Astrocyte (in vitro differentiated cells and primary cell): Measurements from ENCODE around the gene BTBD18. TPM values are rescaled to one million over a fixed set of nuclear protein-coding genes. Genes with fewer than 3 reads are reported as not detected.

Source experiments
- DNase-seq: peaks from one replicate; pipeline ENCODE4 v3.0.0-alpha.2; 2010; ENCODE audit warnings: low read depth
- FAIRE-seq: peaks from 2 replicates; lab custom pipeline; 2011; peaks lifted over from hg19 to GRCh38; lab: Jason Lieb, UNC
- H2AFZ ChIP-seq: 2 replicates; pipeline ENCODE4 v1.6.0; 2012; ENCODE audit warnings: low read depth, low read length, inconsistent platforms
- H3K27ac ChIP-seq: 2 replicates; pipeline ENCODE4 v1.5.1; 2011; ENCODE audit warnings: low read depth, low read length, inconsistent platforms
- H3K27me3 ChIP-seq: 2 replicates; pipeline ENCODE4 v1.6.0; 2011; ENCODE audit warnings: low read length, inconsistent platforms; ENCODE audit not compliant: insufficient read depth
- H3K36me3 ChIP-seq: 2 replicates; pipeline ENCODE4 v1.5.1; 2011; ENCODE audit warnings: low read length, inconsistent platforms; ENCODE audit not compliant: insufficient read depth
- H3K4me1 ChIP-seq: 2 replicates; pipeline ENCODE4 v1.5.1; 2011; ENCODE audit warnings: low read length, inconsistent platforms; ENCODE audit not compliant: insufficient read depth
- H3K4me2 ChIP-seq: 2 replicates; pipeline ENCODE4 v1.6.0; 2012; ENCODE audit warnings: low read length, inconsistent platforms
- H3K4me3 ChIP-seq: 2 replicates; pipeline ENCODE4 v1.5.1; 2011; ENCODE audit warnings: low read depth, mild to moderate bottlenecking, low read length, inconsistent platforms; ENCODE audit not compliant: insufficient read depth
- H3K79me2 ChIP-seq: 2 replicates; pipeline ENCODE4 v1.6.0; 2012; ENCODE audit warnings: mild to moderate bottlenecking, low read length, inconsistent platforms; ENCODE audit not compliant: insufficient read depth
- H3K9ac ChIP-seq: 2 replicates; pipeline ENCODE4 v1.6.0; 2012; ENCODE audit warnings: mild to moderate bottlenecking, low read length, inconsistent platforms
- H3K9me3 ChIP-seq: 2 replicates; pipeline ENCODE4 v1.5.1; 2012; ENCODE audit warnings: low read depth, mild to moderate bottlenecking, low read length, inconsistent platforms; ENCODE audit not compliant: insufficient read depth
- H4K20me1 ChIP-seq: 2 replicates; pipeline ENCODE4 v1.6.0; 2012; ENCODE audit warnings: low read length, inconsistent platforms; ENCODE audit not compliant: insufficient read depth
- H3K27ac Mint-ChIP-seq: one replicate; pipeline ENCODE4 v1.8.0; 2021; ENCODE audit warnings: mild to moderate bottlenecking, mixed read lengths; ENCODE audit not compliant: unreplicated experiment
- H3K27me3 Mint-ChIP-seq: one replicate; pipeline ENCODE4 v1.8.0; 2021; ENCODE audit warnings: low read depth, mixed read lengths; ENCODE audit not compliant: unreplicated experiment
- H3K36me3 Mint-ChIP-seq: one replicate; pipeline ENCODE4 v1.8.0; 2021; ENCODE audit warnings: low read depth, mixed read lengths; ENCODE audit not compliant: unreplicated experiment
- H3K4me1 Mint-ChIP-seq: one replicate; pipeline ENCODE4 v1.8.0; 2021; ENCODE audit warnings: low read depth, mixed read lengths; ENCODE audit not compliant: unreplicated experiment
- H3K4me3 Mint-ChIP-seq: one replicate; pipeline ENCODE4 v1.8.0; 2021; ENCODE audit warnings: mild to moderate bottlenecking, moderate library complexity, mixed read lengths; ENCODE audit not compliant: unreplicated experiment
- H3K9me3 Mint-ChIP-seq: one replicate; pipeline ENCODE4 v1.8.0; 2021; ENCODE audit warnings: mild to moderate bottlenecking, mixed read lengths; ENCODE audit not compliant: unreplicated experiment
- EZH2 ChIP-seq: IDR thresholded peaks from 2 replicates; pipeline ENCODE4 v1.6.1; 2012; ENCODE audit warnings: mild to moderate bottlenecking, low read length, inconsistent platforms; ENCODE audit not compliant: insufficient read depth
- total RNA-seq: library from RNA; stranded (reverse); gene quantifications from 2 replicates; pipeline ENCODE4 v1.2.1, GENCODE V29; 2021
- TF ChIP-seq, protein P1 (sequence below): IDR thresholded peaks from 2 replicates; pipeline ENCODE4 v1.5.1; 2011; ENCODE audit warnings: low read depth, mild to moderate bottlenecking, inconsistent platforms, low read length, moderate library complexity; ENCODE audit not compliant: insufficient read depth

BTBD18 gene
- total RNA-seq, 1 donor from 2014 or later, result not detected

DNA sequence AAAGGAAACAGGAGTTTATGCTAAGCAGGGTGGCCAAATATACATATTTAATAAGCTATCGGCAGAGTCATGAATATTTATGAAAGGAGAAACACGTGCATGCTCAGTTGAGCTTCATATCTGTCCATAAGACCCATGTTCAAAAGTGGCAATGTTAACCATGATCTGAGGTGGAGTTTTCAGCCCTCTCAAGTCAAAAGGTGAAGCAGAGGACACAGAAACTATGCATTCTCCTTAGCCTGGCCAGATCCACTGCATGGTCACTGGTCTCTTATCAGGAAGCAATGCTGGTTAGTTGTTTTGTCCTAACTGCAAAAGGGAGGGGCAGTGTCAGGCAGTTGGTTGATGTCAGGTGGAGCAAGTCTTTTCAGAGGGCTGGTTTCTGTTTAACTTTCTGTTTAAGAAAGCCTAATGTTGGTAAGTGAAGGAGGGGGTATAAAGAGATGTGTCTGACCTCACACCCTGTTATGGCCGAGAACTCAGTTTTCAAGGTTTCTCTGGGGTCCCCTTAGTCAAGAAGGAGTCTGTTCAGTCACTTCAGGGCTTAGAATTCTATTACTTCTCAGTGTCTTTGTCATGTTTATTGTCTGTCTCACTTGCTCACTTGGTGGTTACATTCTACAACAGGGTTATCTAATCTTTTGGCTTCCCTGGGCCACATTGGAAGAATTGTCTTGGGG lies 15.9 kb downstream of the BTBD18 start:
- DNase-seq, result no peak
- TF ChIP-seq, protein P1, sequence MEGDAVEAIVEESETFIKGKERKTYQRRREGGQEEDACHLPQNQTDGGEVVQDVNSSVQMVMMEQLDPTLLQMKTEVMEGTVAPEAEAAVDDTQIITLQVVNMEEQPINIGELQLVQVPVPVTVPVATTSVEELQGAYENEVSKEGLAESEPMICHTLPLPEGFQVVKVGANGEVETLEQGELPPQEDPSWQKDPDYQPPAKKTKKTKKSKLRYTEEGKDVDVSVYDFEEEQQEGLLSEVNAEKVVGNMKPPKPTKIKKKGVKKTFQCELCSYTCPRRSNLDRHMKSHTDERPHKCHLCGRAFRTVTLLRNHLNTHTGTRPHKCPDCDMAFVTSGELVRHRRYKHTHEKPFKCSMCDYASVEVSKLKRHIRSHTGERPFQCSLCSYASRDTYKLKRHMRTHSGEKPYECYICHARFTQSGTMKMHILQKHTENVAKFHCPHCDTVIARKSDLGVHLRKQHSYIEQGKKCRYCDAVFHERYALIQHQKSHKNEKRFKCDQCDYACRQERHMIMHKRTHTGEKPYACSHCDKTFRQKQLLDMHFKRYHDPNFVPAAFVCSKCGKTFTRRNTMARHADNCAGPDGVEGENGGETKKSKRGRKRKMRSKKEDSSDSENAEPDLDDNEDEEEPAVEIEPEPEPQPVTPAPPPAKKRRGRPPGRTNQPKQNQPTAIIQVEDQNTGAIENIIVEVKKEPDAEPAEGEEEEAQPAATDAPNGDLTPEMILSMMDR, result no peak
- no peak for TF ChIP-seq EZH2
- Histone ChIP-seq H2AFZ (no peak overlapping the region), H4K20me1 (peaks cover 25% of the 10 kb centered on the region), H3K9ac (no peak overlapping the region), H3K4me1 (no peaks in the 10 kb centered on the region), H3K27me3 (no peaks in the 10 kb centered on the region), H3K4me3 (no peak overlapping the region), H3K27ac (no peak overlapping the region), H3K4me2 (no peak overlapping the region), H3K9me3 (no peaks in the 10 kb centered on the region), H3K36me3 (peaks cover 21% of the 10 kb centered on the region), H3K79me2 (peaks cover 54% of the 10 kb centered on the region)
- no peaks in the 10 kb centered on the region for H3K9me3 Mint-ChIP-seq
- H3K27ac Mint-ChIP-seq, result no peak overlapping the region
- no peak for FAIRE-seq
- peaks cover 5% of the 10 kb centered on the region for H3K4me1 Mint-ChIP-seq
- peaks cover 2% of the 10 kb centered on the region for H3K36me3 Mint-ChIP-seq
- H3K4me3 Mint-ChIP-seq, result no peak overlapping the region
- H3K27me3 Mint-ChIP-seq, result no peaks in the 10 kb centered on the region

- peaks cover under 1% of the 10 kb centered on the region for H3K36me3 Mint-ChIP-seq
- no peak for DNase-seq
- Histone ChIP-seq H3K9me3 (no peaks in the 10 kb centered on the region), H3K4me3 (no peak overlapping the region), H2AFZ (no peak overlapping the region), H3K36me3 (peaks cover 5% of the 10 kb centered on the region), H3K27ac (no peak overlapping the region), H3K79me2 (peaks cover 77% of the 10 kb centered on the region), H3K4me1 (no peaks in the 10 kb centered on the region), H3K9ac (no peak overlapping the region), H3K4me2 (no peak overlapping the region), H3K27me3 (no peaks in the 10 kb centered on the region), H4K20me1 (peaks cover 35% of the 10 kb centered on the region)
- H3K9me3 Mint-ChIP-seq, result no peaks in the 10 kb centered on the region
- TF ChIP-seq EZH2, result no peak
- TF ChIP-seq, protein P1, result no peak
- H3K27me3 Mint-ChIP-seq, result no peaks in the 10 kb centered on the region
- H3K4me1 Mint-ChIP-seq, result peaks cover 5% of the 10 kb centered on the region
- H3K4me3 Mint-ChIP-seq, result no peak overlapping the region
- no peak for FAIRE-seq
- no peak overlapping the region for H3K27ac Mint-ChIP-seq
Measured at GRCh38 chr11:57732661-57733060, 19.0 kb downstream of the BTBD18 start.

- no peaks in the 10 kb centered on the region for H3K9me3 ChIP-seq
- Mint-ChIP-seq H3K4me1 (no peaks in the 10 kb centered on the region), H3K9me3 (no peaks in the 10 kb centered on the region), H3K27me3 (no peaks in the 10 kb centered on the region), H3K36me3 (no peaks in the 10 kb centered on the region), H3K4me3 (no peak overlapping the region), H3K27ac (no peak overlapping the region)
- no peak for FAIRE-seq
- H3K9ac ChIP-seq, result no peak overlapping the region
- H3K79me2 ChIP-seq, result peaks cover 91% of the 10 kb centered on the region
- DNase-seq, result no peak
- no peaks in the 10 kb centered on the region for H3K27me3 ChIP-seq
- no peak overlapping the region for H2AFZ ChIP-seq
- peaks cover 37% of the 10 kb centered on the region for H4K20me1 ChIP-seq
- H3K27ac ChIP-seq, result no peak overlapping the region
- no peak overlapping the region for H3K4me3 ChIP-seq
- TF ChIP-seq, protein P1, result no peak
- TF ChIP-seq EZH2, result no peak
- H3K4me1 ChIP-seq, result no peaks in the 10 kb centered on the region
- no peaks in the 10 kb centered on the region for H3K36me3 ChIP-seq
- no peak overlapping the region for H3K4me2 ChIP-seq
Measured at GRCh38 chr11:57729479-57729878, 22.1 kb downstream of the BTBD18 start.
